Glomerular endothelial cell (primary cell): ENCODE measurements around the gene ACOX3. TPM values are rescaled to one million over a fixed set of nuclear protein-coding genes. Genes with fewer than 3 reads are reported as not detected.

Experiments
- DNase-seq: peaks from one replicate; pipeline ENCODE4 v3.0.0-alpha.2; 2011; ENCODE audit warnings: low read depth, low spot score; ENCODE audit errors: extremely low read depth
- total RNA-seq: library from RNA; depleted of rRNA; stranded (reverse); fragments of >200 nt; gene quantifications from 2 replicates; pipeline ENCODE4 v1.2.3, GENCODE V29; 2015

Gene ACOX3
- total RNA-seq, 1 donor from 2014 or later = 31.5 TPM

GRCh38 chr4:8328866-8329559, 111.5 kb downstream of the ACOX3 start:
- DNase-seq = no peak

GRCh38 chr4:8328456-8328855, 112.1 kb downstream of the ACOX3 start:
- DNase-seq = no peak

- no peak for DNase-seq
Observed at GRCh38 chr4:8326206-8326605, 114.3 kb downstream of the ACOX3 start.

GRCh38 chr4:8325291-8325973, 115.1 kb downstream of the ACOX3 start:
- no peak for DNase-seq

- no peak for DNase-seq
Observed at GRCh38 chr4:8324640-8325239, 115.8 kb downstream of the ACOX3 start.

GRCh38 chr4:8323947-8324555, 116.5 kb downstream of the ACOX3 start:
- no peak for DNase-seq

GRCh38 chr4:8322794-8323704, 117.5 kb downstream of the ACOX3 start:
- no peak for DNase-seq

GRCh38 chr4:8321771-8322170, 118.8 kb downstream of the ACOX3 start:
- no peak for DNase-seq

GRCh38 chr4:8321220-8321619, 119.3 kb downstream of the ACOX3 start:
- DNase-seq = no peak

- no peak for DNase-seq
Observed at GRCh38 chr4:8320386-8320750, 120.2 kb downstream of the ACOX3 start.

- no peak for DNase-seq
Observed at GRCh38 chr4:8319731-8320385, 120.7 kb downstream of the ACOX3 start.

GRCh38 chr4:8319061-8319460, 121.5 kb downstream of the ACOX3 start:
- no peak for DNase-seq

GRCh38 chr4:8318509-8318908, 122.0 kb downstream of the ACOX3 start:
- DNase-seq = no peak

- DNase-seq = no peak
Observed at GRCh38 chr4:8317474-8317873, 123.0 kb downstream of the ACOX3 start.

- DNase-seq = no peak
Observed at GRCh38 chr4:8316911-8317351, 123.6 kb downstream of the ACOX3 start.

Other genes with a start within 250 kb of the ACOX3 start
- 91.2 and 227 TPM in 2 replicates for gene SH3TC1, start 241.4 kb downstream of the ACOX3 start, total RNA-seq
- 62.7 and 74.5 TPM in 2 replicates for gene HTRA3, start 171.0 kb downstream of the ACOX3 start, total RNA-seq
- 13.1 and 21.8 TPM in 2 replicates for gene TRMT44, start 54 bp upstream of the ACOX3 start, total RNA-seq
- gene GPR78, start 139.7 kb upstream of the ACOX3 start, total RNA-seq = not detected in 2 replicates
- gene CPZ, start 152.0 kb upstream of the ACOX3 start, total RNA-seq = 0.64 TPM in 1 of 2 replicates, not detected in the other